Measurements from ENCODE around the gene APBB1IP.
"Not testable (repeated sequence)": the region's sequence is repeated elsewhere in the genome, so short reads cannot be mapped to it uniquely, and the experiment has no call there.

The APBB1IP gene

DNA sequence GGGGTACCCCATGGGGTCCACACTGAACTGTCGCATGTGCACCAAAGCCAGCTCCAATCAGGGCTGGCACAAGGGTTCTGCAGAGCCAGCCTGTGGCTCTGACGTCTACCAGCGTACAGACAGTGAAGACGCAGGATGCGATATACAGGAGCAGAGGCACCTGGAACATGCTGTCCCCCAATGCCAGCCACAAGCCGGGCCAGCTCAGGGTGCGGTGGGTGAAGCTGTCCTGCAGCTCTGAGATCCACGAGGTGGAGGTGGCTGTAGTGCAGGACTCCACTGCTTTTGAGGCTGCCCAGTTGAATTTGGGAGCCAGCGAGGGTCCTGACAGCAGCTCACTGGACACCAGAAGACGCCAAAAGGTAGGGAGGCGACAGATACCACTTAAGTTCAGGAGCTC is 148.1 kb downstream of the APBB1IP start:
- H3K4me3 ChIP-seq (ENCODE audit: low read length, poor library complexity, severe bottlenecking) = no peak overlapping the region
- no peaks in the 10 kb centered on the region for H3K36me3 ChIP-seq (ENCODE audit: insufficient read depth, low read length)
- H3K79me2 ChIP-seq (ENCODE audit: insufficient read depth, low read length) = no peaks in the 10 kb centered on the region
- no peaks in the 10 kb centered on the region for H3F3A ChIP-seq (ENCODE audit: low read depth)
- no peaks in the 10 kb centered on the region for H3K9me2 ChIP-seq (replicated peaks; ENCODE audit: low read depth, low read length)
- H3K27me3 ChIP-seq (ENCODE audit: insufficient read depth, low read length, poor library complexity, severe bottlenecking) = no peaks in the 10 kb centered on the region
- H3K9me3 ChIP-seq (ENCODE audit: insufficient read depth, low read depth, low read length) = no peaks in the 10 kb centered on the region
- H3K9ac ChIP-seq (ENCODE audit: low read depth, low read length, poor library complexity, severe bottlenecking) = no peak overlapping the region
- no peaks in the 10 kb centered on the region for H3K4me1 ChIP-seq (ENCODE audit: insufficient read depth, low read length, poor library complexity, severe bottlenecking)
- no peak overlapping the region for H3K4me2 ChIP-seq (ENCODE audit: low read depth, low read length, poor library complexity, severe bottlenecking)
- H2AFZ ChIP-seq (ENCODE audit: low read length) = no peak overlapping the region
- no peaks in the 10 kb centered on the region for H4K20me1 ChIP-seq (ENCODE audit: insufficient read depth, low read length, poor library complexity, severe bottlenecking)
- TF ChIP-seq, protein P1, sequence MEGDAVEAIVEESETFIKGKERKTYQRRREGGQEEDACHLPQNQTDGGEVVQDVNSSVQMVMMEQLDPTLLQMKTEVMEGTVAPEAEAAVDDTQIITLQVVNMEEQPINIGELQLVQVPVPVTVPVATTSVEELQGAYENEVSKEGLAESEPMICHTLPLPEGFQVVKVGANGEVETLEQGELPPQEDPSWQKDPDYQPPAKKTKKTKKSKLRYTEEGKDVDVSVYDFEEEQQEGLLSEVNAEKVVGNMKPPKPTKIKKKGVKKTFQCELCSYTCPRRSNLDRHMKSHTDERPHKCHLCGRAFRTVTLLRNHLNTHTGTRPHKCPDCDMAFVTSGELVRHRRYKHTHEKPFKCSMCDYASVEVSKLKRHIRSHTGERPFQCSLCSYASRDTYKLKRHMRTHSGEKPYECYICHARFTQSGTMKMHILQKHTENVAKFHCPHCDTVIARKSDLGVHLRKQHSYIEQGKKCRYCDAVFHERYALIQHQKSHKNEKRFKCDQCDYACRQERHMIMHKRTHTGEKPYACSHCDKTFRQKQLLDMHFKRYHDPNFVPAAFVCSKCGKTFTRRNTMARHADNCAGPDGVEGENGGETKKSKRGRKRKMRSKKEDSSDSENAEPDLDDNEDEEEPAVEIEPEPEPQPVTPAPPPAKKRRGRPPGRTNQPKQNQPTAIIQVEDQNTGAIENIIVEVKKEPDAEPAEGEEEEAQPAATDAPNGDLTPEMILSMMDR (conservative IDR thresholded peaks at IDR 0.05; ENCODE audit: low read length) = no peak
- no peak for TF ChIP-seq EZH2phosphoT487 (IDR thresholded peaks at IDR 0.05; ENCODE audit: borderline replicate concordance)

DNA sequence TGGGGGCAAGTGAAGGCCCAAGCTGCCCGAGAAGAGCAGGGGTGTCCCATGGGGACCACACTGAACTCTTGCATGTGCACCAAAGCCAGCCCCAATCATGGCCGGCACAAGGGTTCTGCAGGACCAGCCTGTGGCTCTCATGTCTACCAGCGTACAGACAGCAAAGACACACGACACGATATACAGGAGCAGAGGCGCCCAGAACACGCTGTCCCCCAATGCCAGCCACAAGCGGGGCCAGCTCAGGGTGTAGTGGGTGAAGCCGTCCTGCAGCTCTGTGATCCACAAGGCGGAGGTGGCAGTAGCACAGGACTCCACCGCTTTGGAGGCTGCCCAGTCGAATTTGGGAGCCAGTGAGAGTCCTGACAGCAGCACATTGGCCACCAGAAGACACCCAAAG is 150.5 kb downstream of the APBB1IP start:
- H4K20me1 ChIP-seq (ENCODE audit: insufficient read depth, low read length, poor library complexity, severe bottlenecking) = no peaks in the 10 kb centered on the region
- no peaks in the 10 kb centered on the region for H3F3A ChIP-seq (ENCODE audit: low read depth)
- H3K4me3 ChIP-seq (ENCODE audit: low read length, poor library complexity, severe bottlenecking) = no peak overlapping the region
- no peak overlapping the region for H3K4me2 ChIP-seq (ENCODE audit: low read depth, low read length, poor library complexity, severe bottlenecking)
- H3K79me2 ChIP-seq (ENCODE audit: insufficient read depth, low read length) = no peaks in the 10 kb centered on the region
- H3K4me1 ChIP-seq (ENCODE audit: insufficient read depth, low read length, poor library complexity, severe bottlenecking) = no peaks in the 10 kb centered on the region
- H3K27me3 ChIP-seq (ENCODE audit: insufficient read depth, low read length, poor library complexity, severe bottlenecking) = no peaks in the 10 kb centered on the region
- TF ChIP-seq EZH2phosphoT487 (IDR thresholded peaks at IDR 0.05; ENCODE audit: borderline replicate concordance) = no peak
- TF ChIP-seq, protein P1 (conservative IDR thresholded peaks at IDR 0.05; ENCODE audit: low read length) = no peak
- no peaks in the 10 kb centered on the region for H3K9me3 ChIP-seq (ENCODE audit: insufficient read depth, low read depth, low read length)
- H2AFZ ChIP-seq (ENCODE audit: low read length) = no peak overlapping the region
- H3K9ac ChIP-seq (ENCODE audit: low read depth, low read length, poor library complexity, severe bottlenecking) = no peak overlapping the region
- no peaks in the 10 kb centered on the region for H3K36me3 ChIP-seq (ENCODE audit: insufficient read depth, low read length)
- H3K9me2 ChIP-seq (replicated peaks; ENCODE audit: low read depth, low read length) = no peaks in the 10 kb centered on the region

GRCh38 chr10:26589813-26590212 is 151.7 kb downstream of the APBB1IP start:
- H4K20me1 ChIP-seq (ENCODE audit: insufficient read depth, low read length, poor library complexity, severe bottlenecking); H3K79me2 ChIP-seq (ENCODE audit: insufficient read depth, low read length); H3K36me3 ChIP-seq (ENCODE audit: insufficient read depth, low read length); H3K4me1 ChIP-seq (ENCODE audit: insufficient read depth, low read length, poor library complexity, severe bottlenecking); H3K9ac ChIP-seq (ENCODE audit: low read depth, low read length, poor library complexity, severe bottlenecking); H3K4me2 ChIP-seq (ENCODE audit: low read depth, low read length, poor library complexity, severe bottlenecking); H3K4me3 ChIP-seq (ENCODE audit: low read length, poor library complexity, severe bottlenecking); H2AFZ ChIP-seq (ENCODE audit: low read length); H3F3A ChIP-seq (ENCODE audit: low read depth); H3K27me3 ChIP-seq (ENCODE audit: insufficient read depth, low read length, poor library complexity, severe bottlenecking); H3K9me3 ChIP-seq (ENCODE audit: insufficient read depth, low read depth, low read length); H3K9me2 ChIP-seq (replicated peaks; ENCODE audit: low read depth, low read length): not testable (repeated sequence)

GRCh38 chr10:26593896-26594295 is 155.8 kb downstream of the APBB1IP start:
- Histone ChIP-seq H3K9ac (ENCODE audit: low read depth, low read length, poor library complexity, severe bottlenecking) (no peak overlapping the region), H3K9me3 (ENCODE audit: insufficient read depth, low read depth, low read length) (no peaks in the 10 kb centered on the region), H3K79me2 (ENCODE audit: insufficient read depth, low read length) (no peaks in the 10 kb centered on the region), H3K36me3 (ENCODE audit: insufficient read depth, low read length) (no peaks in the 10 kb centered on the region), H3K27me3 (ENCODE audit: insufficient read depth, low read length, poor library complexity, severe bottlenecking) (no peaks in the 10 kb centered on the region), H3F3A (ENCODE audit: low read depth) (no peaks in the 10 kb centered on the region), H3K4me3 (ENCODE audit: low read length, poor library complexity, severe bottlenecking) (no peak overlapping the region), H3K4me1 (ENCODE audit: insufficient read depth, low read length, poor library complexity, severe bottlenecking) (no peaks in the 10 kb centered on the region), H3K9me2 (replicated peaks; ENCODE audit: low read depth, low read length) (no peaks in the 10 kb centered on the region), H4K20me1 (ENCODE audit: insufficient read depth, low read length, poor library complexity, severe bottlenecking) (no peaks in the 10 kb centered on the region), H3K4me2 (ENCODE audit: low read depth, low read length, poor library complexity, severe bottlenecking) (no peak overlapping the region), H2AFZ (ENCODE audit: low read length) (no peak overlapping the region)
- TF ChIP-seq, protein P1 (conservative IDR thresholded peaks at IDR 0.05; ENCODE audit: low read length) = no peak
- TF ChIP-seq EZH2phosphoT487 (IDR thresholded peaks at IDR 0.05; ENCODE audit: borderline replicate concordance) = no peak

DNA sequence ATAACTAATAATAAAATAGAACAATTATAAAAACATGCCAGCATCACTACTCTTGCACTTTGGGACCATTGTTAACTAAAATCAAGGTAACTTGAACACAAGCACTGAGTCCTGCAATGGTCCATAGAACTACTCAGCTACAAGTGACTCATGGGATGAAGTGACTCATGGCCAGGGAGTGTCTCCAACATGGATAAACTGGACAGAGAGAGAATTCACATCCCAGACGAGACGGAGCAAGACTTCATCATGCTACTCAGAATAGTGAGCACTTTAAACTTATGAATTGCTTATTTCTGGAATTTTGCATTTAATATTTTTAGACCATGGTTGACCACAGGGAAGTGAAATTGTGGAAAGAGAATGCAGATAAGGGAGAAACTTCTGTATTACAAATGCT is 165.1 kb downstream of the APBB1IP start:
- not testable (repeated sequence) for H3K36me3 ChIP-seq (ENCODE audit: insufficient read depth, low read length); H3K9me3 ChIP-seq (ENCODE audit: insufficient read depth, low read depth, low read length); H3K27me3 ChIP-seq (ENCODE audit: insufficient read depth, low read length, poor library complexity, severe bottlenecking); H3K4me3 ChIP-seq (ENCODE audit: low read length, poor library complexity, severe bottlenecking); H3K9me2 ChIP-seq (replicated peaks; ENCODE audit: low read depth, low read length); H3K79me2 ChIP-seq (ENCODE audit: insufficient read depth, low read length); H3K4me1 ChIP-seq (ENCODE audit: insufficient read depth, low read length, poor library complexity, severe bottlenecking); H3K9ac ChIP-seq (ENCODE audit: low read depth, low read length, poor library complexity, severe bottlenecking); H4K20me1 ChIP-seq (ENCODE audit: insufficient read depth, low read length, poor library complexity, severe bottlenecking); H2AFZ ChIP-seq (ENCODE audit: low read length); H3K4me2 ChIP-seq (ENCODE audit: low read depth, low read length, poor library complexity, severe bottlenecking); H3F3A ChIP-seq (ENCODE audit: low read depth)

Measured in Loucy (cell line).